ENCODE measurements around the gene EDIL3.

- no peak for TF ChIP-seq CTCF (IDR thresholded peaks at IDR 0.05)
- no peak for TF ChIP-seq EZH2 (IDR thresholded peaks at IDR 0.05; ENCODE audit: borderline replicate concordance, insufficient read depth, low read depth, low read length, poor library complexity, severe bottlenecking)
These were observed 142.4 kb downstream of the EDIL3 start for GRCh38 chr5:84242286-84242685.

All from B cell (primary cell).